MM.1S (cell line): Measurements from ENCODE around the gene EPHA10.

Experiments
- DNase-seq: peaks from one replicate; pipeline ENCODE4 v3.0.0-alpha.2; 2015
- H2AFZ ChIP-seq: fragments of 300-600 bp; sonication (generic); 2 replicates; pipeline ENCODE4 v1.6.0; 2016; ENCODE audit warnings: antibody characterized with exemption, low read length
- H3F3A ChIP-seq: fragments of 300-600 bp; sonication (generic); 2 replicates; pipeline ENCODE4 v1.6.1; 2016; ENCODE audit warnings: mild to moderate bottlenecking, antibody characterized with exemption, low read length, moderate library complexity, mixed read lengths; ENCODE audit not compliant: insufficient read depth
- H3K27ac ChIP-seq: fragments of 300-600 bp; sonication (generic); 2 replicates; pipeline ENCODE4 v1.5.1; 2016; ENCODE audit warnings: mild to moderate bottlenecking, low read length
- H3K27me3 ChIP-seq: fragments of 300-600 bp; sonication (generic); replicated peaks from 2 replicates; pipeline ENCODE4 v1.6.0; 2016; ENCODE audit warnings: low read length; ENCODE audit not compliant: insufficient read depth
- H3K36me3 ChIP-seq: fragments of 300-600 bp; sonication (generic); replicated peaks from 2 replicates; pipeline ENCODE4 v1.6.1; 2016; ENCODE audit warnings: mild to moderate bottlenecking, low read length, mixed read lengths; ENCODE audit not compliant: insufficient read depth
- H3K4me1 ChIP-seq: fragments of 300-600 bp; sonication (generic); 2 replicates; pipeline ENCODE4 v1.6.1; 2016; ENCODE audit warnings: low read length, mixed read lengths
- H3K4me2 ChIP-seq: fragments of 300-600 bp; sonication (generic); 2 replicates; pipeline ENCODE4 v1.6.0; 2016; ENCODE audit warnings: low read depth, low read length
- H3K4me3 ChIP-seq: fragments of 300-600 bp; sonication (generic); 2 replicates; pipeline ENCODE4 v1.5.1; 2016; ENCODE audit warnings: low read length, mixed read lengths
- H3K79me2 ChIP-seq: fragments of 300-600 bp; sonication (generic); 2 replicates; pipeline ENCODE4 v1.6.1; 2016; ENCODE audit warnings: mixed run types, low read length, mixed read lengths
- H3K9ac ChIP-seq: fragments of 300-600 bp; sonication (generic); 2 replicates; pipeline ENCODE4 v1.6.1; 2016; ENCODE audit warnings: low read length, mixed read lengths
- H3K9me2 ChIP-seq: fragments of 300-600 bp; sonication (generic); replicated peaks from 2 replicates; pipeline ENCODE4 v1.6.1; 2016; ENCODE audit warnings: mild to moderate bottlenecking, low read length, mixed read lengths; ENCODE audit not compliant: insufficient read depth
- H3K9me3 ChIP-seq: fragments of 300-600 bp; sonication (generic); replicated peaks from 2 replicates; pipeline ENCODE4 v1.6.1; 2016; ENCODE audit warnings: mild to moderate bottlenecking, low read length, mixed read lengths; ENCODE audit not compliant: insufficient read depth
- H4K20me1 ChIP-seq: fragments of 300-600 bp; sonication (generic); 2 replicates; pipeline ENCODE4 v1.6.1; 2016; ENCODE audit warnings: mild to moderate bottlenecking, low read length, moderate library complexity, mixed read lengths; ENCODE audit not compliant: insufficient read depth
- EZH2 ChIP-seq: fragments of 300-600 bp; sonication (generic); optimal IDR thresholded peaks from 2 replicates; pipeline ENCODE3; 2017; ENCODE audit warnings: low read depth, mild to moderate bottlenecking, antibody characterized with exemption, low read length, mixed read lengths
- EZH2phosphoT487 ChIP-seq: fragments of 300-600 bp; sonication (generic); IDR thresholded peaks from 2 replicates; pipeline ENCODE4 v1.6.1; 2018; ENCODE audit warnings: antibody characterized with exemption, low read length
- TF ChIP-seq, protein P1 (sequence below): fragments of 300-600 bp; sonication (generic); IDR thresholded peaks from 2 replicates; pipeline ENCODE4 v1.5.1; 2016; ENCODE audit warnings: antibody characterized with exemption, low read length, mixed read lengths

The EPHA10 gene

DNA sequence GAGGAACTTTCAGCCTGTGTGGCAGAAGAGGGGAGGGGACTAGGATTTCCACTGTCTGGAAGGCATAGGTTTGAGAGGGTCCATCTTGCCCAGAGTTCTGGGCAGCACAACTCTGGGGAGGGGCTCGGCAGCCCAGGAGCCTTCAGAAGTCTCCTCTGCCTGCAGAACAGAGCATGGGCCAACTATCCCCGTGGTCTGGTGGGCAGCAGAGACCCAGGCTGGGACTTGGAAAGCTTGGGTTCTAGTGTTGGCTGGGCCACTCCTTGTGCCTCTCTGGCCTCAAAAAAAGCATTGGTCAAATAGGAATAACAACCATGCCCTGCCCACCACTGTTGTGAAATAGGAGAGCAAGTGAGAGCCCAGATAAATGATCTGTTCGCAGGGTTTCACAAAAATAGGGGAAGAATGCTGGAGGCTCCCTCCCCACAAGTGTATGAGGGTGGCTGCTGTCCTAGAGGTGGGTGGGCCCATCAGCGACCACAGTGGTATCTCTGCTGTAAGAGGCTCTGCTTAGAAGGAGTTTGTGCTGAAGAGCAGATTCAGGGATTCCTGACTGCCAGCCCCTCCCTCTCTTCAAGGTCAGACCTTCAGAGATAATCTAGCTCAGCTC lies 8.9 kb downstream of the EPHA10 start:
- no peak overlapping the region for H3K4me3 ChIP-seq
- no peak overlapping the region for H2AFZ ChIP-seq
- TF ChIP-seq EZH2phosphoT487 = no peak
- TF ChIP-seq EZH2 = no peak
- TF ChIP-seq, protein P1, sequence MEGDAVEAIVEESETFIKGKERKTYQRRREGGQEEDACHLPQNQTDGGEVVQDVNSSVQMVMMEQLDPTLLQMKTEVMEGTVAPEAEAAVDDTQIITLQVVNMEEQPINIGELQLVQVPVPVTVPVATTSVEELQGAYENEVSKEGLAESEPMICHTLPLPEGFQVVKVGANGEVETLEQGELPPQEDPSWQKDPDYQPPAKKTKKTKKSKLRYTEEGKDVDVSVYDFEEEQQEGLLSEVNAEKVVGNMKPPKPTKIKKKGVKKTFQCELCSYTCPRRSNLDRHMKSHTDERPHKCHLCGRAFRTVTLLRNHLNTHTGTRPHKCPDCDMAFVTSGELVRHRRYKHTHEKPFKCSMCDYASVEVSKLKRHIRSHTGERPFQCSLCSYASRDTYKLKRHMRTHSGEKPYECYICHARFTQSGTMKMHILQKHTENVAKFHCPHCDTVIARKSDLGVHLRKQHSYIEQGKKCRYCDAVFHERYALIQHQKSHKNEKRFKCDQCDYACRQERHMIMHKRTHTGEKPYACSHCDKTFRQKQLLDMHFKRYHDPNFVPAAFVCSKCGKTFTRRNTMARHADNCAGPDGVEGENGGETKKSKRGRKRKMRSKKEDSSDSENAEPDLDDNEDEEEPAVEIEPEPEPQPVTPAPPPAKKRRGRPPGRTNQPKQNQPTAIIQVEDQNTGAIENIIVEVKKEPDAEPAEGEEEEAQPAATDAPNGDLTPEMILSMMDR = no peak
- H3K9me2 ChIP-seq = no peaks in the 10 kb centered on the region
- no peak overlapping the region for H3K9ac ChIP-seq
- H3K79me2 ChIP-seq = no peaks in the 10 kb centered on the region
- H3K4me2 ChIP-seq = no peak overlapping the region
- no peaks in the 10 kb centered on the region for H3K36me3 ChIP-seq
- H4K20me1 ChIP-seq = no peaks in the 10 kb centered on the region
- H3K27me3 ChIP-seq = peaks cover 29% of the 10 kb centered on the region
- no peaks in the 10 kb centered on the region for H3K9me3 ChIP-seq
- H3K4me1 ChIP-seq = peaks cover 4% of the 10 kb centered on the region; the same call in 1 of the 2 replicates
- DNase-seq = no peak
- no peak overlapping the region for H3K27ac ChIP-seq
- no peaks in the 10 kb centered on the region for H3F3A ChIP-seq

DNA sequence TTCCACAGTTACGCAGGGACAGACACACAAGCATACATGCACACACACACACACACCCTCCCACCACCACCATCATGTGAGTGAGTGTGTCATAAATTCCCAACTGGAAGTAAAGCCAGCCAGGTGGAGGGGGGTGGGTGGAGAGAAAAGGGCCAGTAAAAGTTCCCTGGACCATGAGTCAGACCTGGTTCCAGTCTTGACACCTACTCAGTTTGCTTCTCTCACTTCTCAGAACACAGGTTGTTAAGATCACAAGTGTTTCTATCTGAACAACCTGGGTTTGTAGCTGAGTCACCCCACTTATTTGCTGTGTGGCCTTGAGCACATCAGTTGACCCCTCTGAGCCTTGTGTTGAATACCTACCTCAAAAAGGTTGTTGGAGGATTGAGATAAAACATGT lies 9.6 kb downstream of the EPHA10 start:
- H3K4me1 ChIP-seq = peaks cover 4% of the 10 kb centered on the region; the same call in 1 of the 2 replicates
- no peaks in the 10 kb centered on the region for H4K20me1 ChIP-seq
- H3K79me2 ChIP-seq = no peaks in the 10 kb centered on the region
- no peak overlapping the region for H3K27ac ChIP-seq
- no peak overlapping the region for H3K9ac ChIP-seq
- H3K9me2 ChIP-seq = no peaks in the 10 kb centered on the region
- no peaks in the 10 kb centered on the region for H3K9me3 ChIP-seq
- H3K4me2 ChIP-seq = no peak overlapping the region
- no peaks in the 10 kb centered on the region for H3F3A ChIP-seq
- H3K36me3 ChIP-seq = no peaks in the 10 kb centered on the region
- H2AFZ ChIP-seq = no peak overlapping the region
- no peak overlapping the region for H3K4me3 ChIP-seq
- TF ChIP-seq EZH2phosphoT487 = no peak
- TF ChIP-seq, protein P1 = no peak
- no peak for TF ChIP-seq EZH2
- peaks cover 25% of the 10 kb centered on the region for H3K27me3 ChIP-seq
- no peak for DNase-seq

DNA sequence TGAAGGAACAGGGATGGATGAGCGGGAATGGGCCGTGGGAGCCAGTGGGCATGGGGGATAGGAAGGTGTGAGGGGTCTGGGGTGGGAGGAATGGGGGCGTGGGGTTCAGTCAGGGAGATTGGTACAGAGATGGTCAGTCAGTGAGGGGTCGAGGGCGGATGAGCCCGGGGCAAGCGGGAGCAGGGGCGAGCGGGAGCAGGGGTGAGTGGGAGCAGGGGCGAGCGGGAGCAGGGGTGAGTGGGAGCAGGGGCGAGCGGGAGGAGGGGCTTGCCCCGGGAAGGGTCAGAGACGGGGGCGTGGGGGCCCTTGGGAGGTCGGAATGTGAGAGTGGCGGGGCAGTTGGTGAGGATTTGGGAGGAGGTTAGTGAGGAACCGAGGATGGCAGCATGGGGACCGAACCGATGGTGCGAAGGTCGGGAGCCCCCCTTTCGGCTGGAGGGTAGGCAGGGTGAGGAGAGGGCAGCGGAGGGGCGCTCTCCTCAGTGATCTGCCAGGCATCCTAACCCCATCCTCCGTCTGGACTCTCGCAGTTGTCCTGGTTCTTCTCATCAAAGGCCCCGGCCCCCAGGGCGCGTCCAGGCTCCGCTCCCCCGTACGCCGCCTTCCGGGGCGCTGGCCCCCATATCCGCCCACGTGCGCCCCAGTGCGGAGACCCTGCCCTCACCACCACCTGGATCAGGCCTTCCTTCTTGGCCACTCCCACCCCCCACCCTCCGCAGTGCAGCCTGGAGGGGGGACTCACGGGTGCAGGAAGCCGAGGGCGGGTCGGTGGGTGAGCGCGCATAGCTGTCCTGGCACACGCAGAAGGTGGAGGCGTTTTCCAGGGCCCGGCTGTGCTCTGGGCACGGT lies 11.2 kb downstream of the EPHA10 start:
- Histone ChIP-seq H3K4me3 (peak overlapping the region; percentile 33; the same call in 1 of the 2 replicates), H3K9me2 (no peaks in the 10 kb centered on the region), H3K36me3 (no peaks in the 10 kb centered on the region), H3K27me3 (peaks cover 19% of the 10 kb centered on the region), H3K27ac (no peak overlapping the region), H3K9ac (no peak overlapping the region), H2AFZ (0 out of 2 replicates have a peak overlapping the region, but pooled peaks have one; percentile 51), H4K20me1 (no peaks in the 10 kb centered on the region), H3K79me2 (no peaks in the 10 kb centered on the region), H3K4me2 (peak overlapping the region; percentile 49), H3K4me1 (peaks cover 4% of the 10 kb centered on the region; the same call in 1 of the 2 replicates), H3F3A (no peaks in the 10 kb centered on the region), H3K9me3 (no peaks in the 10 kb centered on the region)
- TF ChIP-seq EZH2 (no peak), EZH2phosphoT487 (no peak)
- TF ChIP-seq, protein P1 = no peak
- no peak for DNase-seq
